ENCODE measurements around the gene NCBP1.
A peak's percentile ranks its signal among the peaks of the same experiment; 100 is the strongest.
"Not testable (repeated sequence)": the region's sequence is repeated elsewhere in the genome, so short reads cannot be mapped to it uniquely, and the experiment has no call there.

NCBP1 gene, protein sequence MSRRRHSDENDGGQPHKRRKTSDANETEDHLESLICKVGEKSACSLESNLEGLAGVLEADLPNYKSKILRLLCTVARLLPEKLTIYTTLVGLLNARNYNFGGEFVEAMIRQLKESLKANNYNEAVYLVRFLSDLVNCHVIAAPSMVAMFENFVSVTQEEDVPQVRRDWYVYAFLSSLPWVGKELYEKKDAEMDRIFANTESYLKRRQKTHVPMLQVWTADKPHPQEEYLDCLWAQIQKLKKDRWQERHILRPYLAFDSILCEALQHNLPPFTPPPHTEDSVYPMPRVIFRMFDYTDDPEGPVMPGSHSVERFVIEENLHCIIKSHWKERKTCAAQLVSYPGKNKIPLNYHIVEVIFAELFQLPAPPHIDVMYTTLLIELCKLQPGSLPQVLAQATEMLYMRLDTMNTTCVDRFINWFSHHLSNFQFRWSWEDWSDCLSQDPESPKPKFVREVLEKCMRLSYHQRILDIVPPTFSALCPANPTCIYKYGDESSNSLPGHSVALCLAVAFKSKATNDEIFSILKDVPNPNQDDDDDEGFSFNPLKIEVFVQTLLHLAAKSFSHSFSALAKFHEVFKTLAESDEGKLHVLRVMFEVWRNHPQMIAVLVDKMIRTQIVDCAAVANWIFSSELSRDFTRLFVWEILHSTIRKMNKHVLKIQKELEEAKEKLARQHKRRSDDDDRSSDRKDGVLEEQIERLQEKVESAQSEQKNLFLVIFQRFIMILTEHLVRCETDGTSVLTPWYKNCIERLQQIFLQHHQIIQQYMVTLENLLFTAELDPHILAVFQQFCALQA

DNA sequence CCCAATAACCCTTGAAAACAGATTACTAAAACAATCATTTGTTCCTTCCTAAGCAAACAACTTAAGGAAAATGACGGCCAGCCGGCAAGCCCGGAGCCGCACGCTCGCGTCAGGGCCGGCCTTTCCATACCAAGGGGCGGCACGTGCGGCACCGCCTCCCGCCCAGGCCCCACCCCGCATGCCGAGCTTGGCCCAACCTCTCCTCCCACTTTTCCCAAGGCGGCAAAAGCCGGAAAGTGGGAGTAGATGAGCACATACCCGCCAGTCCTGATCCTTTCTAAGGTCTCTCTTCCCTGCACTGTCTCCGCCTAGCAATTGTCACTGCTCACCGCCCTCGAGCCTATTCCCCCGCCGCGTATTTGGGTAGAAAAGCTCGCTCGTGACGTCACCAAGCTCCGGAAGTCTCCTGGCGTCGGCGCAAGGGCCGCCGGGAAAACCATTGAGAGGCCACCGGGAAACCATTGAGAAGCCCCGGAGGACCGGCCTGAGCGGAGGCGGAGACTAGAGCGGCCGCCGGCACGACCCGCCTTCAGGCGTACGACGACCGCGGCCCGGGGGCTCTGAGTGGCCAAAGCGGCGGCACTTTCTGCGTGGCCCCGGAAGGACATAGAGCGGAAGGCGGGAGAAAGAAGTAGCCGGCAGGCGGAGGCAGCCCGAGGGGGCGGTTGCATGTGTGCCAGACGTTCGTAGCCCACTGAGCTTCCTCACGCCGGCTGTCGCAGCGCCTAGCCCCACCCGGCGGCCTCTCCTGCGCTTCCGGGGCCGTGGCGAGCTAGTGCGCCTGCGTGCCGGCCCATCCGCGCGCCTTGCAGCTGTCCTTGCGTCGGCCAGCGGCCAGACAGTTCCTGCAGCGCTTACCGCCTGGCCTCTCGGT is at the start of gene NCBP1, which contains the start of gene TSTD2:
Gene NCBP1, plus strand, starts transcription at position 837 of the 874 bp plus-strand sequence. CDS start 61 bp downstream, outside the sequence.
Gene TSTD2, minus strand, starts transcription at position 384 of the 874 bp plus-strand sequence. CDS start 5,806 bp downstream, outside the sequence.
- peak; percentile 98 for DNase-seq

DNA sequence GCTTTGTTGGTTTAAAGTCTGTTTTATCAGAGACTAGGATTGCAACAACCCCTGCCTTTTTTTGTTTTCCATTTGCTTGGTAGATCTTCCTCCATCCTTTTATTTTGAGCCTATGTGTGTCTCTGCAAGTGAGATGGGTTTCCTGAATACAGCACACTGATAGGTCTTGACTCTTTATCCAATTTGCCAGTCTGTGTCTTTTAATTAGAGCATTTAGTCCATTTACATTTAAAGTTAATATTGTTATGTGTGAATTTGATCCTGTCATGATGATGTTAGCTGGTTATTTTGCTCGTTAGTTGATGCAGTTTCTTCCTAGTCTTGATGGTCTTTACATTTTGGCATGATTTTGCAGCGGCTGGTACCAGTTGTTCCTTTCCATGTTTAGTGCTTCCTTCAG is 48.8 kb upstream of the NCBP1 start:
- not testable (repeated sequence) for DNase-seq

DNA sequence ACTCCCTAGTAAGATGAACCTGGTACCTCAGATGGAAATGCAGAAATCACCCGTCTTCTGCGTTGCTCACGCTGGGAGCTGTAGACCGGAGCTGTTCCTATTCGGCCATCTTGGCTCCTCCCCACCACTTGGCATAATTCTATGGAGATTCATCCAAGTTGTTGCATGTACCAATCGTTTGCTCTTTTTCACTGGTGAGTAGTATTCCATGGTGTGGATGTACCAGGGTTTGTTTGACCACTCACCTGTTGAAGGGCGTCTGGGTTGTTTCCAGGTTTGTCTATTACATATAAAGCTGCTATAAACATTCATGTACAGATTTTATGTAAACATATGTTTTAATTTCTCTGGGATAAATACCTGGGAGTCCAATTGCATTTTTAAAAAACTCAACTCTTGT is 46.7 kb upstream of the NCBP1 start:
- DNase-seq, result not testable (repeated sequence)

DNA sequence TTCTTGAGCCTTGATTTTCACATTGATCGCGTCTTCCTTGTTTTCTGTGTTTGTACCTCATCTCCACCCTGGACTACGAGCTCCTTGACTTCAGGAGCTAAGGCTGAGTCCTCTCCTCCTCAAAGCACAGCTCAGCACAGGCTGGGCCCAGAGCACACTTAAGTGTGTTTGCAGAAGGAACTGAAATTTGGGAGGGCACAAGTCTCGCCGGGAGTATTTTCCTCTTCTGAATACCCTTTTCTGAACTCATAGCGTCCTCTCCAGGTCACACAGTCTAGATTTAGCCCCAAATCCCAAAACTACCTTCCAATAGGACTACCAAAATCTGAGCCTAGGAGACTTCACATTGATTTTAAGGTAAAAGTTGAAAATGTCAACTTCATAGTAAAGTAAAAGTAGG is 42.1 kb upstream of the NCBP1 start:
- DNase-seq, result no peak

DNA sequence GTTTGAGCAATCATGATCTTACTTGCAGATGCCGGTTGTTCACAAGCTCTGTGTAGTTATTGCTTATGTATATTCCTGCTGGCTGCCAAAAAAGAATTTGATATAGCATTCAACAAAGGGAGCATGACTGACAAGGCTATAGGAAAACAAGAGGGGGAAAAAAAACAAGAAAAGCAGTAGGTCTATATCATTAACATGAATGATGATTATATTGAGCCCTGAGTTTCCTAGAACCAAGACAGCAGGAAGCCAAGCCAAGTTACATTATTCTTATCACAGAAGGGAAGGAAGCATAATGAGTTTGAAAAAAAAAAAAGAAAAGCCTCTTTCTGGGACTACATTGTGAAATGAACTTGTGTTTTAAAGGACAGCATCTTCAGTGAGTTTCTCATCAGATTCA is 41.5 kb upstream of the NCBP1 start:
- no peak for DNase-seq

DNA sequence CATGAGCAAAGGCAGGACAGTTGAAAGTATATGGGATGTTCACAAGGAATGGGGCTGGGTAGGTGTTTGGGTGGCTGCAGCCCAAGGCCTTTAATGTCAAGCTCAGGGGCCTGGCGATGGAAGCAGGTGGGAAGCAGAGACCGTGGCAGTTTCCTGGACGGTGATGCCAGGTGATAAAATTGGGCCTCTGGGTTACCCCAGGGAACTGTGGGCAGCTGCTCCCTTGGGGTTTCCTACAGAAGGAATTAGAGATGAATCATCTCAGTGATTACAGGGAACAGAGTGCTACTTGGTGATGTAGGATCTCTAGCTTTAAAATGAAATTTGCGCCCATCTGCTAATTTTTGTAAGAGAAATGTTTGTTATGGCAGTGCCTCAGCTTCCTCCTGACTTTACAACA is 39.7 kb upstream of the NCBP1 start:
- DNase-seq, result no peak

DNA sequence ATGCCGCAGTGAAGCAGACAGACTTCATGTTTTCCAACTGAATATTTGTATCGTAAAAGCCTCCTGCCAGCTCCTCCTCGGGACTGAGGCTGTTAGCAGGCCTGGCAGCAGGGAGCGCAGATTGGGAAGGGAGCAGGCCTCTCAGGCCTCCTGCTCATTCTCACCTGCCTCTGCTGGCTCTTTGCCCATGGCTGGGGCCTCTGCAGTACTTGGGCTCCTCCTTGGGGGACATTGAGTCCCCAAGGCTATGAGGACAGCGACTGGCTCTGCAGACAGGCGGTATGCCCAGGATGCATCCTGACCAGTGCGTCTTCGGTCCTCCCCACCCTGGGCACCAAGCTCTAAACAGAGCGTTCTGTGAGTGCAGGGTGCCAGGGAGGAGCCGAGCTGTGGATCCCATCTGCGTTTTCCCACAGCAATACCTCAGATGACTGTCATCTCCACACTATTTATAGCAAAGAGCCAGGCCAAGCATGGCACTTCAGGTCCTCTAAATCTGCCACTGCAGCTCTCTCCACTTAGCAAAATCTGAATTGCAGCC is 39.2 kb upstream of the NCBP1 start:
- no peak for DNase-seq

DNA sequence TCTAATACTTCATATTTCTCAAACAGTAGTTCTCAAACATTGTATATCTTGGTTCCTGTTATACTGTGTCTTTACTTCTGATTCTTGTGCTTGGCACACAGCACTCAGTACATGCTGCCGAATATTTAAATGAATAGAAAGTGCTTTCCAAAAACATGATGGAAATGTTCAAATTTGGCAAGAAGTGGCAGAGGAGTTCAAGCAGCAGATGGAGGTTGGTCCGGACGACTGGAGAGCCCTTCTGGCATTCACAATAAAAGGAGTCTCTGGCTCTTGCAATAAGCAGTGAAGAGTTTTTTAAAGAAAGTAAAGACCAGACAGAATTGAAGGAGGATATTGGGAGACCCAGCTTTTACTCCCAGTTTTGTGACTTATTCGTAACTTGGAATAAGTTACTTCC is 36.7 kb upstream of the NCBP1 start:
- no peak for DNase-seq

DNA sequence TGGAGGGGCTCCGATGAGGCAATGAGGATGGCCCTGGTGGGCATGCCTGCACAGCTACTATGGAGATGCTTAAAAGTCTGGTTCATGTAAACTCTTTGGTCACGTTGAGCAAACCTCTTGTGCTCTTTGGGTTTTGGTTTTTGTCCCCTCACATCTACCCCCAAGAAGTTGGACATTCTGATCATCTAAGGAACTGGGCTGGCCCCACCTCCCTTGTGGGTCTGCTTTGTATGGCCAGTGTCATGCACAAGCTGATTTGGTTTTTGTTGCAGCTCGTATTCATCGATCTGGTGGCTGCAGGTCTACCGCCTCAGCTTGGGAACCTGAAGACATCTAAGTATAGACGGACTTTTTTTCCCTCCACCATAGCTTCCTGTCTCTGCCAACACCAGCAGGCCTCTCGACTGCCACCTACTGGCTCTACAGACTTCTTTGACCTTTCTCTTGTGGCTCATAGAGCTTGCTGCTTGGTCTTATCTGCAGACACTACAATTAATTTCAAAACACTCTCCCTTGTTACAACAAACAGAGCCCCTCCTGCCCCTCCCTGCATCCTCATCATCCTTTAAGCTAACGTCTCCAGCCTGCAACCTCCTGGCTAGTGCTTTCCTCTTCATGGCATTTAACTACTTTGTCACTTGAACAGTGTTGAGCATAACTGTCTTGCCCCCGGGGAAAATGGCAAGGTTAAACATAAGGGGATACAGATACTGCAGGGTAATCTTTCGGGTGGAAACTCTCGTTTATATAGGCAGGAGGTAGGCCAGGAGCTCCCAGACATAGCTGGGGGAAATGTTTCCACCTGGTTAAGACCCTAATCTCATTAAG is 34.9 kb upstream of the NCBP1 start:
- peak; percentile 62 for DNase-seq

DNA sequence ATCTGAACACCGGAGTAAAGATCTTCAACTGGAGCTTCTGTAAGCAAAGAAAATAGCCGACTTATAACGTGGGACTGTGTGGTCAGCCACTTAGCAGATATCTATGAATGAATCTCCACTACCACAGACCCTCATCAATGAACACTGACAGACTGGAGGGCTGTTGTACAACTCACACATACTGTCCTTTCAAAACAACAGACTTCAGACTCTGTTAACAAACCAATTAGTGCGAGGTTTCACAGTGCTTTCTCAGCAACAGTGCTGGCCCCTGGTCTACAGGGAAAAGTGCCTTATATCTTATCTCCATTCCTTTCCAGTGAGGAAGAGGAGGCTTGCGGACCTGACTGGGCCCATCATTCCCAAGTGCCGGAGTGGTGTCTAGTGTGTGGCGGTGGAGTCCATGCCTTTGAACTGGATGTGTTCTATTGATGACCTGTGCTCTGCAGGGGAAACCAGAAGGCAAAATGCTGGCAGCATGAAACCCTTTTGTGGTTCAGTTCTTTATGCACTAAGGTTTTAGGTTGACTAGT is 34.2 kb upstream of the NCBP1 start:
- no peak for DNase-seq

DNA sequence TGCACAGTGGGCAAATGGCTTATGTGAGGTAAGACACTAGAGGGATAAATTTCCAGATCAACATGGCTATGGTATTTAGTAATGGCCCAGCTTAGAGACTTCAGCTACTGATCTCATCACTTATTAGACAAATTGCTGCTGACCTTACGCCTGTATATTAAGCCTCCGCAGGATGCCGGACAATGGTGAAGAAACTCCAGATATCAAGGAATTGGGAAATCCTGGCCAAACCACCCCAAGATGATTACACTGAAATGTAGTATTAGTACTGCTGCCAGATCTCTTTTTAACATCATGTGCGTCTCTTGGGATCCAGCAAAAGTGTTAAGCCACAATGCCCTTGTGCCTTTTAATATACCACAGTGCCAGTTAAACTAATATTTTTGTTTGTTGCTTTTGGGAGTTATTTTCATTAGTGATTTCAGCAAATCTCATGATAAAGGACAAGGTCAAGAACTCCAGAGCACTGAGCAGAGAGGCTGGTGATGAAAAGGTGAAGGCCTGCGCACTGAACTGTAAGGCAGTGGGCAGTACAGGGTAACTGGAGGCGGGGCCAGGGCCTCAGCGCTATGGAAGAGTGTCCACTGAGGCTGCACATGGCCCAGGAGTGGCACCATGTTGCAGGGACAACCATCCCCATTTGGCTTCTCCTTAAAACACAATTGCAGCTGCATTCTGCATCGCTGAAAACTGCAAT is 32.9 kb upstream of the NCBP1 start:
- no peak for DNase-seq

DNA sequence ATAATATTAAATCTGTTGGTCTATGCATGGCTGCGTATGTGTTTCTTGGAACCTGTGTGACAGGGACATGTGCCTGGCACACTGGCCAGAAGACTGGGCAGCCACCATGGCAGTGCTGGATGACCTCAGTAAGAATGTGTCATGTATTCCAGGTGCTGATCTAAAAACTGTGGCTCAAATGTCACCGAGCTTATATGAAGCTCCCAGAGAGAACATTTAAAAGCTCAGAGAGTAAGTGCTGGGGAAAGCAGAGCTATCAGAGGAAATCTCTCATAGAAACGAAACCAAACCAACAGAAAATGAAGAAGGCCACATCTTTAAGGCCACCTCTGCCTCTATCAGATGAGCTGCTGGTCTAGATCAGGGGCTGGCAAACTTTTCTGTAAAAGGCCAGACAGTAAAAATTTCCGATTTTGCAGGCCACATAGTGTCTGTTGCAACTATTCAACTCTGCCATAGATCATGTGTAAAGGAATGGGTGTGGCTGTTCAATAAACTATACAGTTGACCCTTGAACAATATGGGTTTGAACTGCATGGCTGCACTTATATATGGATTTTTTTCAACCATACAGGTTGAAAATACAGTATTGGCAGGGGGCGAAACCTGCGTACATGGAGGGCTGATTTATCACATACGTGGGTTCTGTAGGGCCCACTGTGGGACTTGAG is 32.3 kb upstream of the NCBP1 start:
- DNase-seq, result no peak

DNA sequence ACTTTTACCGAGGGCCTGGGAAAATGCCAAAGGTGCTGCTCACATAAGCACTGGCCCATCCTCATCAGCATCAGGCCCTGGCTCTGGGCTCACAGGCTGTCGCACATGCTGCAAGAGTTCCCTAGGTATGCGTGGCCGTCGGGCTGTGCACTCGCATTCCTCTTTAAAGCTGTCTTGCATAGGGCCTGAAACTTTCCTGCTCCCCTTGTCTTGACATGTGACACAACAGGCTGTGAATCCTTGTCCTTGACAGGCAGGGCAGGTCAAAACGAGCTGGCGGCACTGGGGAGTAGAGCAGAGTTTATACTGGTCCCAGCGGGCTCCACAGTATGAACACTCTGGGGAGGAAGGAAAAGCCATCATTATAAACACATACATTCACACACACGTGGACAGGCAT is 31.2 kb upstream of the NCBP1 start:
- no peak for DNase-seq

DNA sequence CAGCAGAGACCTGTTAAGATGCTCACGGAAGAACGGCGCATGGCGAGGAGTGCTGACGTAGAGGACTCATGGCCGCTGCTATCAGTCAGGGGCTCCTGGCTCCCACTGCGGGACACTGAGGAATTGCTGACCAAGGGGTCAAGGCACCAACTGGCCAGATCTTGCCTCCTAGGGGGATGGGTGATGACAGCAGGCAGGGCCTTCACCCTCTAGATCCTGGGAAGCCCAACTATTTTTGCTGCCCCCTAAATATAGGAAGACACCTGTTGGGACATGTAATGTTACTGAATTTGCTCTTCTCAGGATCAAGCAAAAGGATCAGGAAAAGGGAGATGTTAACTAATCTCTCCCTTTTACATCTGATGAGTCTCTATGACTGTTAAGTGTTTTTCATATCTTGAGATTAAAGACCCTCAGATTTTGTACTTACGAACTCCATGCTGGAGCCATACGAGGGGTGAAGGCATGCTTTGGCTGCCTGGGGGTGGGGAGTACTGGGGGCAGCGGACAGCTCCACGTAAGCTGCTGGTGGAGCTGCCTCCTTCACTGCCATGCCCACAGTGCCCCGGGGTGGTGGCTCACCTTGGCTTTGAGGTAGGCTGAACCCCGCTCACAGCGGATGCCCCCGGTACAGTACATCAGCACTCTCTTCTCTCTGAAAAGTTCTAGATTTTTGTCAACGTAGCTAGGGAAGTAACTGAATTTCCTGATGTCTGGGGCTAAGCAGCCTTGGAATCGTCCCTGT is 28.5 kb upstream of the NCBP1 start:
- no peak for DNase-seq

DNA sequence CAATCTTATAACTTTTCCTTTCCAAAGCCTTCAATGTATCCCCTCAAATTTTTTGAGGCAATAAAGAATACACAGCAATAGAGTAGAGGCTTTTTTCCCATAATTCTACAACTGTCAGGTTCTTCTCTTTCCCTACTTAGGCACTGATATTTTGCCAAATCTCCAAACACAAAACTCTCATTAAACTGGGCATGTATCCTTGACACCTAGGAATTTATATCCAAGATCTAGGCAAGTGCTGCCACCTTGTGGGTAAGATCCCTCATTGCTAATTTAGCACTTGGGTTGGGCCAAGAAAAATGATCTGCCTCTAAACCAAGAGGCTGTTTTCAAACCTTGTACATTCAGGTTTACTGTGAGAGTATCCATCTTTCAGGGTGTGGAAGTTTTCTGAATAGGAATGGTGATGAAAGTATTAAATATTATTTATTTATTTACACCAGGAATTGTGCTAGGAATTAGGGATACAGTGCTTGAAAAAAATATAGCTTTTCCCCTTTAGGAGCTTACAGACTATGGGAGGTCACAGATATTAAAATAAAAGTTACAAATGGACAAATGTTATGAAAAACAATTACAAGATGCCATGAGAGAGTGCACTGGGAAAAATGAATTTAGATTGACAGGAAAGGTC is 18.1 kb upstream of the NCBP1 start:
- peak; percentile 37 for DNase-seq

DNA sequence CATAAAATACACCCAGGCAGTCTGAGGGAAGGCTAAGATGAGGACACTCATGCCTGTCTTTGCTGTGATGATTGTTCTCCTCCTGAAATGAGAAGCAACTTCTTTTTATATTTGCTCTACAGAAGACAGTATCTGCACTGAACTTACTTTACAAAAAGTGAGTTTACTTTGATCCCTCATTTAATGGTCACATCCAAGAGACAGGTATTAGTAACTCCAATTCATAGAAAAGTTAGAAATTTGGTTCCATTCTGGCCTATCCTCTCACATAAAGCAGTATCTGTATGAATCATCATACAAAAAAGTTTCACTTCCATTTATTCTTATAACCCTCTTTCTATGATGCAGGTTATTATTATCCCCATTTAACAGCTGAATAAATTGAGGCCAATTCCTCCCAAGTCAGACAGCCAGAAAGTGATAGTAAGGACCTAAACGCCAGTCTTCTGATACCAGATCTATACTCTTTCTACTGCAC is 15.6 kb upstream of the NCBP1 start:
- DNase-seq, result no peak

DNA sequence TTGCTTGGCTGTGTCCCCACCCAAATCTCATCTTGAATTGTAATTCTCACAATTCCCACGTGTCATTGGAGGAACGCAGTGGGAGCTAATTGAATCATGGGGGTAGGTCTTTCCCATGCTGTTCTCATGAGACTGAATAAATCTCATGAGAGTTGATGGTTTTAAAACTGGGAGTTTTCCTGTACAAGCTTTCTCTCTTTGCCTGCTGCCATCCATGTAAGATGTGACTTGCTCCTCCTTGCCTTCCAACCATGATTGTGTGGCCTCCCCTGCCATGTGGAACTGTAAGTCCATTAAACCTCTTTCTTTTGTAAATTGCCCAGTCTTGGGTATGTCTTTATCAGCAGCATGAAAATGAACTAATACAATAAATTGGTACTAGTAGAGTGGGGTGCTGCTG is 13.6 kb upstream of the NCBP1 start:
- not testable (repeated sequence) for DNase-seq

DNA sequence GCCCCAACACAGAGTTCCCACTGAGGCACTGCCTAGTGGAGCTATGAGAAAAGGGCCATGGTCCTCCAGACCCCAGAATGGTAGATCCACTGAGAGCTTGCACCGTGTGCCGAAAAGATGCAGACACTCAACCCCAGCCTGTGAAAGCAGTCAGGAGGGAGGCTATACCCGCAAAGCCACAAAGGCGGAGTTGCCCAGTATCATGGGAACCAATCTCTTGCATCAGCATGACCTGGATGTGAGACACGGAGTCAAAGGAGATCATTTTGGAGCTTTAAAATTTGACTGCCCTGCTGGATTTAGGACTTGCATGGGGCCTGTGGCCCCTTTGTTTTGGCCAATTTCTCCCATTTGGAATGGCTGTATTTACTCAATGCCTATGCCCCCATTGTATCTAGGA is 11.1 kb upstream of the NCBP1 start:
- DNase-seq, result not testable (repeated sequence)

DNA sequence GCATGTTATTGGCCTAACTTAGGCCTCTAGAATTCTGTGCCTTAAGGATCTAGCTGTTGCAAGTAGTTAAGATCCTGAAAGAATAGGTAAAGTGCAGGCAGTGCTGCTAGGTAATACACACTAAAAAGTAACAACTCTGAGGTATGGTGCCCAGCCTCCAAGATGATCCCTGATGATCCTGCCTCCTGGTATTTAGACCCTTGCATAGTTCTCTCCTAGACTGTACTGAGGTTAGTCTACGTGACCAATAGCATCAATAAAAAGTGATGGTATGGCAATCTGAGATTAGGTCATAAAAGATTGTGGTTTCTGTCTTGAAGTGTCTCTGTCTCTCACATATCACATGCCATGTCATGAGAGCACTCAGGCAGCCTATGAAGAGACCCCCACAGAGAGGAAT is 9.7 kb upstream of the NCBP1 start:
- no peak for DNase-seq

All from NCI-H2227 treated with DMSO at 0.1 percent for 48 hours (cell line).